HG03097 (cell line): ENCODE measurements around the gene CTBP2.
"Not testable (repeated sequence)": the region's sequence is repeated elsewhere in the genome, so short reads cannot be mapped to it uniquely, and the experiment has no call there.

ENCODE experiments used
- ATAC-seq: cut with Tn5 transposase; IDR thresholded peaks from one replicate; pipeline ENCODE4 v1.9.1; 2021; ENCODE audit not compliant: unreplicated experiment, low FRiP score

Gene CTBP2

DNA sequence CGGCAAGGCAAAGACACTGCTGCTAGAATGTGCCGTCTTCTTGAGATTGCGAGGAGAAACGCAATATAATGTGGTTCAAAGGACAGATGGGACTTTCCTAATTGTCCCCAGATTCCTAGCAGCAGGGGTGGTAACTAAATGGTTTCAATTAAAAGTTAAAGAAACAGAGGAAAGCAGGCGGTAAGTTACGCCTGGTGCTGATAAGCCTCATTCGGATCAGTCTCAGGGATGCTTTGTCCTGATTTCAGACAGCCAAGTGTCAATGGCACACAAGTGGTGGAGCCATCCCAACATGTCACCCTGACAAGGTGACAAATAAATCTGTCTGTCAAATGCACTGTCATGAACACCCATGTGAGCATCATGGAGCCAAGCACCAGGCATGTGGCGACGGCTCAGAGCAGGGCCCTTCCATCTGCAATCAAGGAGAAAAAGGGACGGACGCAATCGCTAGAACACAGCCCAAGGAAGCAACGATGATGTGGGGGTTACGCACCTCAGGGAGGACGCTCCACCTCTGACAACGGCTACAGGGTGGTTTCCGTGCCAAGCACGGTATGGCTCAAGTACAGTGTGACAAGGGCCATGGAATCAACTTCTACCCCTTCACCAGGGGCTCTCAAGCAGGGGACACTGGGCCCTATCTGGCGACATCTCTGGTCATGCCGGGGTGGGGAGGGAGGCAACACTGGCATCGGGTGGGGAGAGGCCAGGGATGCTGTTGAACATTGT is 66.2 kb downstream of the CTBP2 start:
- ATAC-seq = no peak

DNA sequence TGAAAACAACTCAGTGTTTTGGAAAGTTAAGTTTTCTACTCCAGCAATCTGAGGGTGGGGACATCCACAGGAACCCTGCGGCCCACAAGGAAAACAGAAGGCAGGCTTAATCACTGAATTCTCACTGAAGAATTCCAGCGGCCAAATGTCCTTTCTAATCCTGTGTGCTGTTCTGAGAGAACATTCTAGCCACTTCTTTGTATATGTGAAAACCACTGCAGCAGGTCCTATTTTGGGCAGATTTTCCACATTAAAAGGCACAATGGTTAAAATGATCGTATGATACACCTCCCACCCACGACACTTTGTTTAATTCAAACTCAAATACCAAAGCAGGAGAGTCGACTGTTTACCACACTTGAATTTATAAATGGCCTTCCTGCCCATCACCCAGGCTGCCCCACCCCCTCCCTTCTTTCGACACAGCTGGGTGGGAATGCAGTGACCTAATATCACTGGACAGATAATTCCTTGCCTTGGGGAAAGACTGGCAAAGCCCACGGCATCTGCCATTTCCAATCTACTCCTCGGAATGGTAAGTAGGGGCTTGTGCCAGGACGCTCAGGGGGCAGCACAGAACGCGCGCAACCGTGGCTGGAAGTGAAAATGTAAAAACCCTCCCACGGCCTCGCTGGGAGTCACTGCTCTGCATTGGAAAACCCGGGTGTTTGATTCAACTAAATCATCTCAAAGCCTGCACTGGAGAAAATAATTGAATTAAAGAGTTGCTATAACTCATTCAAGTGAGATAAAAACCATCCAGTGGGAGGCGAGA is 67.0 kb downstream of the CTBP2 start:
- ATAC-seq = no peak

DNA sequence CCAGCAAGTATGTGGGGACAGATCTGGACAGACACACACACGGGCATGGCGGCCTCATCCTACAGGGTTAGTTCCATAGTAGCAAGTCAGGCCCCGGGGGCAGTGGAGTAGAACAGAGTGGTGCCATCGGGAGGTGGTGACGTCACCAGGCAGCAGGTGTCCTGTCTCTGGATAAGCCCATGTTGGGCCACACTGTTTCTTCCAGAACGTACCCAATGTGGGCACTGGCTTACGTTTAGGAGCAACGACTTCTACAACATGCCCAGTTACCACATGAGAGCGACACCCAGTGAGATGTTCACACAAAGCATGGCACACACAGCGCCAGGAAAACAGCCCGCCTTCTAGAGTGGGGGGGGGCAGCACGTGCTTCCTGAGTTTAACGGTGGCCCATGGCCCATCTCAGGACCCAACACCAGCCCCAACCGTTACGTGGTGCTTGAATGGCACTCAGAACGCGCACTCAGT is 67.8 kb downstream of the CTBP2 start:
- ATAC-seq = no peak

DNA sequence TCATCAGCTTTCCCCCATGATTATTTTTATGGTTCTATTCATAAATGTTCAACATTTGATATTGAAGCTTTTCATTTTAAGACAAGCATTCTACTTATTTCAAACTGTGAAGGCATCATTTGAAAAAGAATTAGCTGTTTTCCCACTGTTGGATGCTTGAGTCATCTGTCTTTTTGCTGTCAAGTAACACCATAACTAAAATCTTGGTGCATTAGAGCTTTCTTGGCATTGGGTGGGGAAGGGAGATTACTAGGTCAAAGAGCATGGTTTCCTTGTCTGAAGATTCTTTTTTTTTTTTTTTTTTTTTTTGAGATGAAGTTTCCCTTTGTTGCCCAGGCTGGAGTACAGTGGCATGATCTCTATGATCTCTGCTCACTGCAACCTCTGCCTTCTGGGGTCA is 68.5 kb downstream of the CTBP2 start:
- no peak for ATAC-seq

GRCh38 chr10:125089469-125089868 is 70.9 kb downstream of the CTBP2 start:
- ATAC-seq = no peak

DNA sequence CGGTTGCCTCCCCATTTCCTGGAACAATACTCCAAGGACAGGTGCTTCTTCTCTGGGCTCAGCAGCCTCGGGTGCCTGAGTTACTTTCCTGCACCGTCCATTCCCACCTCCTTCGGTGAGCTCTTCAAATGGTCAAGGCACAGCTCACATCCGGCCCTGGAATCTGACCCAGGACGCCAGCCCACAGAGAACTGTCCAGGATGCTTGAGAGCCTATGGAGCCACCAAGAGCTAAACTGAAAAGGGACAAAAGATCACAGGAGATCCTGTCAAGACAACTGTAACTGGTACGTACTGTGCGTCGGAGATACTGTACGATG is 72.5 kb downstream of the CTBP2 start:
- ATAC-seq = no peak

DNA sequence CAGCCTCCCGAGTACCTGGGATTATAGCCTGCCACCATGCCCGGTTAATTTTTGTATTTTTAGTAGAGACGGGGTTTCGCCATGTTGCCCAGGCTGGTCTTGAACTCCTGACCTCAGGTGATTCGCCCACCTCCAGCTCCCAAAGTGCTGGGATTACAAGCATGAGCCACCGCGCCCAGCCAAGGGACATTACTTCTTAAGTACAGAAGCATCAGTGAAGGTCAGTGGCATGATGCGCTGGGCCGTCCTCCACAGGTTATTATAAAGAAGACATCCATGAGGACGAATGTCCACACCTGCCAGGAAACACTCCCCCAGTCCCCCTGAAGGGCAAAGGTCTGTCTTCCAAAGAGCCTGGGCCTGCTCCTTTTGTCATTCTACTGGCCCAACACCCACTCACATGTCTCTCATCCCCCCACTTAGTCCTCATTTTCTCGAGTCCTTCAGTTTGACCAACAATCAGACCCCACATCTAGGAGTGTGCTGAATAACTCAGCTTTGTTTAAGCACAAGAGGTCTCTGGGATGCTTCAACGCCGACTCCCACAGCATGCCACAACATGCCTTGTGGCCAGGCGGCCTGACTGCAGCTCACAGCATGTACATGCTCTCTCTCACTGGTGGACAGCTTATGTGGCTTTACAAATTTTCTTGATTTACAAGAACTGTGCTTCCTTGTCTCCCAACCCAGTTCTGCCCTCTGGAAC is 73.0 kb downstream of the CTBP2 start:
- ATAC-seq = no peak

- no peak for ATAC-seq
Observed at GRCh38 chr10:125086691-125087090, 73.7 kb downstream of the CTBP2 start.

DNA sequence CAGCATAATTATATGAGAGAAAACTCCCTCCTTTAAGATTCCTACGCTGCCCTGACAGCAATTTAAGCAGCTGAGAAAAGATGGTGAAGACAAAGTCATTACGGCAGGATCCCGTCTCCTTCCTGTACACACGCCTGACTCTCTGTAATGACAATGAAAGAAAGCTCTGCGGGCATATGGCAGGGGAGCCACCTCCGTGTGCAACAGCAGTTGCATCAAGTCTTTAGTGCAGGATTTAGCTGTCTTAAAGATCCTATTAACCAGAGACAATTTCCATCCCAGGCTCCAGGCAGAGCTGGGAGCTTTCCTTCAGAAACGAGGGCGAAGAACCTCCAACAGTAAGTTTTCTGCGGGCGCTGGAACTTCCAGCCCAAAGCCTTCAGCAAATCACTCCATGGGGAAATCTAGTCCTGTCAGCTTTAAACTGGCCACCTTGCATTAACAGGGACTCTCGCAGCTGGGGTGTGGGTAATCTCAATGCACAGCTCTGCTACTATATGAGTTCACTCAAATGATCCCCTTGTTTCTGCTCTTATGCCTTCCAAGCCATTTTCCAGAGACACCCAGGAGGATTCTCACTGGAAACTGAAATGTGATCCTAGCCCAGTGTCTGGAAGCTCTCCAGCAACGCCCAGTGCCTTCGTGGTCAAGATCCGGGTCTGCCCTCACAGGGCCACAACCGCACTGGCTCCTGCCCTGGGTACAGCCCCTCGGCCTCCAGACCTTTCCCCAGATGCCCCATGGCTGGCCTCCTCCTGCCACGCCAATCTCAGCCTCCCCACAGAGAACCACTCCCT is 74.9 kb downstream of the CTBP2 start:
- ATAC-seq = no peak

DNA sequence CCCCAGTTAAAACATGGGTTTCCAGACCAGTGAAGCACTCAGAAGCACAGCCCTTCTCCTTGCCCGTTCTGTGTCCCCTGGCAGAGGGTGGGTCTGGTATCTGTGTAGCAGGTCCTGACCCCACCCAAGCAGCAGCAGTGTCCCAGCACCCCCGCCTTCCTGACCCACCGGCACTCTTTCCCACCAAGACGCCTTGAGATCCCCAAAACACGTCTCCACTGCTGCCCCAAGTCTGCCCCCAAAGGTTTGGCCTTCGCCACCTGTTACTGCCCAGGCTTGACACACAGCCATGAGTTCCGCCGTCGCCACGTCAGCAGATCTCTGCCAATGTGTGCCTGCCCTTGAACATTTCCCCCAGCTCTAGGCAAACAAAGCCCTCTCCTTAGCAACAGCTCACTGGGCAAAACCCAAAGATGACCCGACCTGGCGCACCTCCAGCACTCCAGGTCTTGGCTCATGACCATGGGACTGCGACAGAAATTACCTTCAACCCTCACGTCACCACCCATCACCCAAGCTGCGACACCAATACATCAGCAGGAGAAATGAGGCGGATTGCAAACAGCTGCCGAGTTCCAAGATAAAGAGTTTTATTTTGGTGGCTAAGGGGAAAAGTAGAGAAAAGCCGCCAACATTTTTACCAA is 75.6 kb downstream of the CTBP2 start:
- ATAC-seq = no peak

DNA sequence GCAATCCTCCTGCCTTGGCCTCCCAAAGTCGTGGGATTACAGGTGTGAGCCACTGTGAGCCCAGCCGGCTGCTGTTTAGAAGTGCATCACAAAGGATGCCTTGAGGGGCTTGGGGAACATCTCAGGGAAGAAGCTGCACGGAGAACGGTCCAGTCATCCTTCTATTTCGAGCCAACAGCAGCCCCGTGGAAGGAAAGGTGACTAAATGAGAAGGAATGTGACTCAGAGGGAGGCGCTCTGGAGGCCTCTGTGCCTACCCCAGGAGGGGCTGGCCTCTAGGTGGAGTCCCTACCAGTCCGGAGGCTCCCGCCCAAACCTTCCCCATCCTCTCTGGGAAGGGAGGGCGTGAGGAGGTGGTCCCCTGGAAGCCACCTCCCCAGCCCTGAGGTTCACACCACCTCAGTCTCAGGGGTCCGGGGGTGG is 76.2 kb downstream of the CTBP2 start:
- ATAC-seq = no peak

DNA sequence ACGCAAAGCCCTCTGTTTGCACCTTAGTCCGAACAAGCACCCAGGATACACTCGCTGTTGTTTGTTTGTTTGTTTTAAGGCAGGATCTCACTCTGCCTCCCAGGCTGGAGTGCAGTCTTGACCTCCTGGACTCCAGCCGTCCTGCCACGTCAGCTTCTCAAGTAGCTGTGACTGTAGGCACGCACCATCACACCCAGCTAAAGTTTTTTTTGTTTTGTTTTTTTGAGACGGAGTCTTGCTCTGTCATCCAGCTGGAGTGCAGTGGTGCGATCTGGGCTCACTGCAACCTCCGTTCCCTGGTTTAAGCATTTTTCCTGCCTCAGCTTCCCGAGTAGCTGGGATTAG is 76.8 kb downstream of the CTBP2 start:
- ATAC-seq = no peak

- no peak for ATAC-seq
Observed at GRCh38 chr10:125082881-125083575, 77.3 kb downstream of the CTBP2 start.

DNA sequence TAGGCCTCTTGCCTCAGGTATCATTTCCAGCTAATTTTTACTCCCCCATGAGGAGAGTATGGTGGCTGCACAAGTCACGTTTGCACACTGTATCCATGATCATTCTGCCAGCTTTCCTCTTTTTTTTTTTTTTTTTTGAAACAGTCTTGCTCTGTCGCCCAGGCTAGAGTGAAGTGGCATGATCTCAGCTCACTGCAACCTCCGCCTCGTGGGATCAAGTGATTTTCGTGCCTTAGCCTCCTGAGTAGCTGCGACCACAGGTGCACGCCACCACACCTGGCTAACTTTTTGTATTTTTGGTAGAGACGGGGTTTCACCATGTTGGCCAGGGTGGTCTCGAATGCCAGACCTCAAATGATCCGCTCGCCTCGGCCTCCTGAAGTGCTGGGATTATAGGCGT is 77.9 kb downstream of the CTBP2 start:
- not testable (repeated sequence) for ATAC-seq

DNA sequence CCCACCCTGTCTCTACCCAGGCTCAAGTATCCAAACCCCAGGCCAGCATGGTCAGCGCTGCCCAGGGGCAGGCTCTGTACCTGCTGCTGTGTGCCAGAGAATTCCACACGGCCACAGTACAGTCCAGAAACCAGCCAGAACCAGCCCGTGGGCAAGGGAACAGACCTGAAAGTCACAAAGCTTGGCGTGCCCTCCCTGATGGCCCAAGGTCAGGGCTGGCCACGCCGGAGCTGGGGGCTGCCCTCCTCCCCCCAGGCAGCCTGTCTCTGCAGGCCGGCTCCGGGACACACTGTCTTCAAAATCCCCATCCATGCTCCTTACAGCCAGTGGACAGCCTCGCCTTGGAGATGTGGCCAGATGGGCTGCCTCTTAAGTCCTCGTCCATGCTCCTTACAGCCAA is 78.4 kb downstream of the CTBP2 start:
- ATAC-seq = no peak

DNA sequence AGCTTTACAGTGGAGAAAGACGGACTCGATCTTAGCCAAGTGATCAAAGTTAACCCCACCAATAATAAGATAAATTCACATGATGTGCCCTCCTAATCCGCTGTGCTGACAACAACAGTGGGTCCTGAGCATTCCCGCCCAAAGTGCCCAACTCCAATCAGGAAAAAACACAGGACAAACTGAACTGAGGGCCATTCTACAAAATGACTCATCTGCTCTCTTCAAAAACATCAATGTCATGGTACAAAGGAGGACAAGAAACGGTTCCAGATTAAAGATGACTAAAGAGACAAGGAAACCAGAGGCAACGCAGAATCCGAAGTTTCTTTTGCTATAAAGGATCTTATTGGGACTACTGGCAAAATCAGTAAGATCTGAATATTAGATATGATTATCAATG is 79.4 kb downstream of the CTBP2 start:
- ATAC-seq = no peak

- ATAC-seq = no peak
Observed at GRCh38 chr10:125080296-125080695, 80.1 kb downstream of the CTBP2 start.

DNA sequence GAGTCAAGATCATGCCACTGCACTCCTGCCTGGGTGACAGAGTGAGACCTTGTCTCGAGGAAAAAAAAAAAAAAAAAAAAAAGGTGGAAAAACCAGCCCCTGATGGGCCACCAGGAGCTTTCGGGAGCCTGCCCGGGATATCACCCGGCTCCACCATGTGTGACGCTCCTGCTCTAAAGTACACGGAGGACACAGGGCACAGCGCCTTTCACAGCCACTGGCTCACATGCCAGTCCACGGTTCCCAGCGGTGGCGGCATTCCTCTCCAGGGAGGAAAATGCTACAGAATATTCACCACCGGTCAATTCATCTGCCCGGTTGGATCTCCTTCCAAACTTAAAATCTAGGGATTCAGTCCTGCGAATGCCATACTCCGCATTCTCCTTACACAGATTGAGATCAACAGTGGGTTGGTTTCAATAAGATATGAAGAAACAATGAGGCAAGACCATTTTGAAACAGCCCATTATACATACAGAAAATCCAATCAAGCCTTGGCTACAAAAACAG is 81.2 kb downstream of the CTBP2 start:
- no peak for ATAC-seq

DNA sequence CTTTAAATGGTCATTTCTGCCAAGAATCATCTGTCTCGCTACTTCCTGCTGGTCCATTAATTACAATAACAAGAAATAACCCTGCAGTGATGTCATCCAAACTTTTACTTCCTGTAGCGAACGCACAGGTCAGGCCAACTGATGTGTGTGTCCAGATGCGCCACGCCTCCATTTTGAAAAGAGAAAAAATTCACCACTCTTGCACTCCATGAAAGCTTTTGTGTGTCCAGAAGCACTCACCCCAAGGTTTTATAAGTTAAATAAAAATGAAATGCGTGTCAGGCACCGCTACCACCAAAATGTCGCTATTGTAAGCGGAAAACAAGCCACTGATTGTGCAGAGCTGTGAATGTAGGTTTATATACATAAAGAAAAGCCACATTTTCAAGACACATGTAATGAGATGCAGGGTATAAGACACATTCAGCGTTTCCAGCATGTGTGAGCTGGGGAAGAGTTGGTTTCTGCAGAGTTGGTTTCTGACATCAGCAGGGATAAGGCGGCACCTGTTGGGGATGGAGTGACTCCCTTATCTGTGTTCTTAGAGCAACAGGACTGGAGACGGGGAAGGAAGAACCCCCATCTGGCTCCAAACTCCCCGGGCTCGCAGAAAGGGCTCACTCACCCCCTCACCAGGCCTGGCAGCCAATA is 83.3 kb downstream of the CTBP2 start:
- no peak for ATAC-seq
